K562 (cell line): ENCODE data around the gene C1QTNF6. TPM values are rescaled to one million over a fixed set of nuclear protein-coding genes. Genes with fewer than 3 reads are reported as not detected.

ENCODE experiments used
- GATAD2A ChIP-seq: fragments of 450-650 bp; IDR thresholded peaks from 2 replicates; pipeline ENCODE4 v1.6.1; 2017
- KAT8 ChIP-seq: fragments of 450-650 bp; IDR thresholded peaks from 2 replicates; pipeline ENCODE4 v1.6.1; 2016; ENCODE audit warnings: low read depth, mild to moderate bottlenecking
- SP1 ChIP-seq: sonication (generic); formaldehyde crosslinking; IDR thresholded peaks from 2 replicates; pipeline ENCODE4 v1.8.1; 2022; ENCODE audit warnings: mild to moderate bottlenecking, missing genetic modification reagents
- TOE1 ChIP-seq, 2 experiments: fragments of 450-650 bp in 1 of 2; sonication (generic) in 1 of 2; formaldehyde crosslinking in 1 of 2; IDR thresholded peaks; 2 replicates each; pipeline versions ENCODE4 v1.7.1 to v1.8.0; 2016 to 2022; ENCODE audit warnings: borderline replicate concordance in 2 of 2, mild to moderate bottlenecking in 2 of 2, antibody characterized with exemption in 1 of 2, inconsistent platforms in 1 of 2, low read depth in 1 of 2, missing genetic modification reagents in 1 of 2, moderate library complexity in 1 of 2
- polyA plus RNA-seq, 8 experiments: library from polyadenylated mRNA; depleted of rRNA in 4 of 8; stranded (reverse) in 5 of 8; unstranded in 3 of 8; fragments of >200 nt; fragmentation: Nextera tagmentation in 2 of 8; fragmentation: Illumina TruSeq in 1 of 8; extraction: Ambion mirVana in 2 of 8; extraction: Trizol in 1 of 8; gene quantifications; 2 replicates each; pipeline versions ENCODE4 v1.2.1 to v1.2.3, GENCODE V29; 2011 to 2014; ENCODE audit warnings: inconsistent platforms in 1 of 8, missing spikeins in 1 of 8
- total RNA-seq, 7 experiments: library from RNA; depleted of rRNA in 6 of 7; stranded (reverse); fragments of >200 nt in 6 of 7; fragmentation: Illumina TruSeq in 2 of 7; extraction: Trizol in 2 of 7; gene quantifications; 2 replicates each; pipeline versions ENCODE4 v1.2.1 to v1.2.3, GENCODE V29; 2011 to 2021; ENCODE audit warnings: low replicate concordance in 1 of 7
- TF ChIP-seq, protein P1 (sequence below): IDR thresholded peaks from 3 replicates; pipeline ENCODE4 v1.6.1; 2011; ENCODE audit warnings: borderline replicate concordance, mild to moderate bottlenecking, moderate library complexity; ENCODE audit not compliant: insufficient read length; ENCODE audit errors: extremely low read depth
- TF ChIP-seq, protein P2 (sequence below): fragments of 200-800 bp; sonication (Bioruptor generic); IDR thresholded peaks from 2 replicates; pipeline ENCODE4 v1.6.1; 2016; ENCODE audit warnings: missing genetic modification characterization, missing compliant biosample characterization

C1QTNF6 gene
- total and polyA plus RNA-seq, 9 of the 15 experiments (the other 6 are each of a cell fraction or from before 2014, with no cell fraction given): 0.18 to 0.92 (median 0.55) TPM

DNA sequence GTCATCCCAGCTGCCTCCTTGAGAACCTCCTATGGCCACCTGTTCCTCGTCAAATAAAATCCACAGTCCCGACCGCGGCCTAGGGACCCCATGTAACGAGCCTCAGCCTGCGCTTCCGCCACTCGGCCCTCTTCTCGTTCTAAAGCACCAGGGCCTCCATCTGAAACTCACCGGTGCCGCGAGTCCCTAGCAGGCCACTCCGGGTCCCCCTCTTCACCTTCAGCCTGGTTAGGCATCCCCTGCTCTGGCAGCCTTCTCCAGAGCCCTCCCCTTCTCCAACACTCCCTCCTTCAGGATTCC, 26.6 kb upstream of the C1QTNF6 start (continued):
- TF ChIP-seq TOE1 (IDR thresholded peaks at IDR 0.05; ENCODE audit: borderline replicate concordance) (no peak), TOE1 (CRISPR knock-in tag; IDR thresholded peaks at IDR 0.05; ENCODE audit: borderline replicate concordance, low read depth) (no peak), GATAD2A (no peak), KAT8 (no peak), SP1 (CRISPR knock-in tag) (no peak)
- TF ChIP-seq, protein P1, sequence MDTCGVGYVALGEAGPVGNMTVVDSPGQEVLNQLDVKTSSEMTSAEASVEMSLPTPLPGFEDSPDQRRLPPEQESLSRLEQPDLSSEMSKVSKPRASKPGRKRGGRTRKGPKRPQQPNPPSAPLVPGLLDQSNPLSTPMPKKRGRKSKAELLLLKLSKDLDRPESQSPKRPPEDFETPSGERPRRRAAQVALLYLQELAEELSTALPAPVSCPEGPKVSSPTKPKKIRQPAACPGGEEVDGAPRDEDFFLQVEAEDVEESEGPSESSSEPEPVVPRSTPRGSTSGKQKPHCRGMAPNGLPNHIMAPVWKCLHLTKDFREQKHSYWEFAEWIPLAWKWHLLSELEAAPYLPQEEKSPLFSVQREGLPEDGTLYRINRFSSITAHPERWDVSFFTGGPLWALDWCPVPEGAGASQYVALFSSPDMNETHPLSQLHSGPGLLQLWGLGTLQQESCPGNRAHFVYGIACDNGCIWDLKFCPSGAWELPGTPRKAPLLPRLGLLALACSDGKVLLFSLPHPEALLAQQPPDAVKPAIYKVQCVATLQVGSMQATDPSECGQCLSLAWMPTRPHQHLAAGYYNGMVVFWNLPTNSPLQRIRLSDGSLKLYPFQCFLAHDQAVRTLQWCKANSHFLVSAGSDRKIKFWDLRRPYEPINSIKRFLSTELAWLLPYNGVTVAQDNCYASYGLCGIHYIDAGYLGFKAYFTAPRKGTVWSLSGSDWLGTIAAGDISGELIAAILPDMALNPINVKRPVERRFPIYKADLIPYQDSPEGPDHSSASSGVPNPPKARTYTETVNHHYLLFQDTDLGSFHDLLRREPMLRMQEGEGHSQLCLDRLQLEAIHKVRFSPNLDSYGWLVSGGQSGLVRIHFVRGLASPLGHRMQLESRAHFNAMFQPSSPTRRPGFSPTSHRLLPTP: no peak
- TF ChIP-seq, protein P2, sequence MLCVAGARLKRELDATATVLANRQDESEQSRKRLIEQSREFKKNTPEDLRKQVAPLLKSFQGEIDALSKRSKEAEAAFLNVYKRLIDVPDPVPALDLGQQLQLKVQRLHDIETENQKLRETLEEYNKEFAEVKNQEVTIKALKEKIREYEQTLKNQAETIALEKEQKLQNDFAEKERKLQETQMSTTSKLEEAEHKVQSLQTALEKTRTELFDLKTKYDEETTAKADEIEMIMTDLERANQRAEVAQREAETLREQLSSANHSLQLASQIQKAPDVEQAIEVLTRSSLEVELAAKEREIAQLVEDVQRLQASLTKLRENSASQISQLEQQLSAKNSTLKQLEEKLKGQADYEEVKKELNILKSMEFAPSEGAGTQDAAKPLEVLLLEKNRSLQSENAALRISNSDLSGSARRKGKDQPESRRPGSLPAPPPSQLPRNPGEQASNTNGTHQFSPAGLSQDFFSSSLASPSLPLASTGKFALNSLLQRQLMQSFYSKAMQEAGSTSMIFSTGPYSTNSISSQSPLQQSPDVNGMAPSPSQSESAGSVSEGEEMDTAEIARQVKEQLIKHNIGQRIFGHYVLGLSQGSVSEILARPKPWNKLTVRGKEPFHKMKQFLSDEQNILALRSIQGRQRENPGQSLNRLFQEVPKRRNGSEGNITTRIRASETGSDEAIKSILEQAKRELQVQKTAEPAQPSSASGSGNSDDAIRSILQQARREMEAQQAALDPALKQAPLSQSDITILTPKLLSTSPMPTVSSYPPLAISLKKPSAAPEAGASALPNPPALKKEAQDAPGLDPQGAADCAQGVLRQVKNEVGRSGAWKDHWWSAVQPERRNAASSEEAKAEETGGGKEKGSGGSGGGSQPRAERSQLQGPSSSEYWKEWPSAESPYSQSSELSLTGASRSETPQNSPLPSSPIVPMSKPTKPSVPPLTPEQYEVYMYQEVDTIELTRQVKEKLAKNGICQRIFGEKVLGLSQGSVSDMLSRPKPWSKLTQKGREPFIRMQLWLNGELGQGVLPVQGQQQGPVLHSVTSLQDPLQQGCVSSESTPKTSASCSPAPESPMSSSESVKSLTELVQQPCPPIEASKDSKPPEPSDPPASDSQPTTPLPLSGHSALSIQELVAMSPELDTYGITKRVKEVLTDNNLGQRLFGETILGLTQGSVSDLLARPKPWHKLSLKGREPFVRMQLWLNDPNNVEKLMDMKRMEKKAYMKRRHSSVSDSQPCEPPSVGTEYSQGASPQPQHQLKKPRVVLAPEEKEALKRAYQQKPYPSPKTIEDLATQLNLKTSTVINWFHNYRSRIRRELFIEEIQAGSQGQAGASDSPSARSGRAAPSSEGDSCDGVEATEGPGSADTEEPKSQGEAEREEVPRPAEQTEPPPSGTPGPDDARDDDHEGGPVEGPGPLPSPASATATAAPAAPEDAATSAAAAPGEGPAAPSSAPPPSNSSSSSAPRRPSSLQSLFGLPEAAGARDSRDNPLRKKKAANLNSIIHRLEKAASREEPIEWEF: no peak
